Loucy (cell line): ENCODE data around the gene SPAG6.

ENCODE experiments used
- EZH2phosphoT487 ChIP-seq: fragments of 200-600 bp; IDR thresholded peaks from 2 replicates; pipeline ENCODE4 v1.6.1; 2018; ENCODE audit warnings: antibody characterized with exemption, mild to moderate bottlenecking, moderate library complexity, borderline replicate concordance
- TF ChIP-seq, protein P1 (sequence below): fragments of 200-600 bp; sonication (generic); conservative IDR thresholded peaks from 2 replicates; pipeline ENCODE4 v1.5.1; 2014; ENCODE audit warnings: mild to moderate bottlenecking, antibody characterized with exemption, low read length

DNA sequence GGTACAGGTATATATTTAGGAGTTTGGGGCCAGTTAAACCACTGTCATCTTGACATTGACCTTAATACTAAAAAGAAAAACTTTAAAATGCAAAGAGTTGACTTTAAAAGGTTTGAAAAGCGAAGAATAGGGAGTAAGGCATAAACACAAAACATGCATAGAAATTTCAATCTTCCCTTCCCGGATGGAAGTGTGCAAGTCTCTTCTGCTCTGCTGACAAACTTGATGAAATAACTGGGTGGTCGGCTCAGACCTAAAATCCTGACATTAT, 3.4 kb upstream of the SPAG6 start:
- TF ChIP-seq, protein P1, sequence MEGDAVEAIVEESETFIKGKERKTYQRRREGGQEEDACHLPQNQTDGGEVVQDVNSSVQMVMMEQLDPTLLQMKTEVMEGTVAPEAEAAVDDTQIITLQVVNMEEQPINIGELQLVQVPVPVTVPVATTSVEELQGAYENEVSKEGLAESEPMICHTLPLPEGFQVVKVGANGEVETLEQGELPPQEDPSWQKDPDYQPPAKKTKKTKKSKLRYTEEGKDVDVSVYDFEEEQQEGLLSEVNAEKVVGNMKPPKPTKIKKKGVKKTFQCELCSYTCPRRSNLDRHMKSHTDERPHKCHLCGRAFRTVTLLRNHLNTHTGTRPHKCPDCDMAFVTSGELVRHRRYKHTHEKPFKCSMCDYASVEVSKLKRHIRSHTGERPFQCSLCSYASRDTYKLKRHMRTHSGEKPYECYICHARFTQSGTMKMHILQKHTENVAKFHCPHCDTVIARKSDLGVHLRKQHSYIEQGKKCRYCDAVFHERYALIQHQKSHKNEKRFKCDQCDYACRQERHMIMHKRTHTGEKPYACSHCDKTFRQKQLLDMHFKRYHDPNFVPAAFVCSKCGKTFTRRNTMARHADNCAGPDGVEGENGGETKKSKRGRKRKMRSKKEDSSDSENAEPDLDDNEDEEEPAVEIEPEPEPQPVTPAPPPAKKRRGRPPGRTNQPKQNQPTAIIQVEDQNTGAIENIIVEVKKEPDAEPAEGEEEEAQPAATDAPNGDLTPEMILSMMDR: no peak
- TF ChIP-seq EZH2phosphoT487: no peak
